AG09309 (cell line): ENCODE results near the gene PRKRA.

Source experiments
- DNase-seq: peaks from one replicate; pipeline ENCODE4 v3.0.0-alpha.2; 2010; ENCODE audit warnings: low read depth
- H3K4me3 ChIP-seq: 2 replicates; pipeline ENCODE4 v1.5.1; 2011; ENCODE audit warnings: mild to moderate bottlenecking, low read depth, low read length, moderate library complexity; ENCODE audit not compliant: control insufficient read depth
- TF ChIP-seq, protein P1 (sequence below): IDR thresholded peaks from 2 replicates; pipeline ENCODE4 v1.5.1; 2011; ENCODE audit warnings: mild to moderate bottlenecking, low read depth, low read length, inconsistent platforms; ENCODE audit not compliant: insufficient read depth, control insufficient read depth; ENCODE audit errors: missing control alignments

The PRKRA gene

DNA sequence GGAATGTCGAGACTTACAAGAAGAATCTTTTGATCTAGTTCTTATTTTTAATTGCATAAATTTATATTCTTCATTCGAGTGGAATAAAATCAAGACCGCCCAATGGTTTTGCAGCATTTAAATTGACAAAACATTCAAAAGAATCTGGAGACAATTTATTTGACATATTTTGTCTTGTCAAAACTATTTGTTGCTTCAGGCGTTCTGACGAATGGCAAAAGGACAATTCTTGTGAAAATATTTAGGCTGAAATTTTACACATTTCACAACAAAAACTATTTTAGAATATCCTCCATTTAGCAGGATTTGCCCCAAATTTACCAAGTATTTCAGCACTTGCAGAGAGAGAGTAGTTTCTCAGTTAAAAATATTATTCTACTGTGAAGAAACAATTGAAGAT is 41.7 kb downstream of the PRKRA start:
- DNase-seq = no peak
- no peak overlapping the region for H3K4me3 ChIP-seq
- TF ChIP-seq, protein P1, sequence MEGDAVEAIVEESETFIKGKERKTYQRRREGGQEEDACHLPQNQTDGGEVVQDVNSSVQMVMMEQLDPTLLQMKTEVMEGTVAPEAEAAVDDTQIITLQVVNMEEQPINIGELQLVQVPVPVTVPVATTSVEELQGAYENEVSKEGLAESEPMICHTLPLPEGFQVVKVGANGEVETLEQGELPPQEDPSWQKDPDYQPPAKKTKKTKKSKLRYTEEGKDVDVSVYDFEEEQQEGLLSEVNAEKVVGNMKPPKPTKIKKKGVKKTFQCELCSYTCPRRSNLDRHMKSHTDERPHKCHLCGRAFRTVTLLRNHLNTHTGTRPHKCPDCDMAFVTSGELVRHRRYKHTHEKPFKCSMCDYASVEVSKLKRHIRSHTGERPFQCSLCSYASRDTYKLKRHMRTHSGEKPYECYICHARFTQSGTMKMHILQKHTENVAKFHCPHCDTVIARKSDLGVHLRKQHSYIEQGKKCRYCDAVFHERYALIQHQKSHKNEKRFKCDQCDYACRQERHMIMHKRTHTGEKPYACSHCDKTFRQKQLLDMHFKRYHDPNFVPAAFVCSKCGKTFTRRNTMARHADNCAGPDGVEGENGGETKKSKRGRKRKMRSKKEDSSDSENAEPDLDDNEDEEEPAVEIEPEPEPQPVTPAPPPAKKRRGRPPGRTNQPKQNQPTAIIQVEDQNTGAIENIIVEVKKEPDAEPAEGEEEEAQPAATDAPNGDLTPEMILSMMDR = no peak

DNA sequence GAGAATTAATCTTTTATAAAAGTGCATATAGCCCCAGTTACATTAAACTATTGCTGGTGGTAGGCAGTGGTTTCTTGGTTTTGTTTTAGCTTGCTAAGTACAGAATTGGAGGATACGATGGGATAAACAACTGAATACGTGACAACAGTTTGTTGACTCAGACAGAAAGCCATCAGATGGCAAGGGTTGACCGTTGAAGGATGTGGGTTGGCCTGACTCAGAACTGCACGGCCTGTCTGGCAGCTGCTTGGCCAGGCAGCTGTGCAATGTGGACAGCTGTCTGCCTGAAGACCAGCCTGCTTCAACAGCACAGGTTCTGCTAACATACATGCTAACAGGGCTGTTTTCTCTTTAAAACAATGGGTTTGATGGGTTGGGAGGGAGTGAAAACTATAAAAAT is 46.6 kb downstream of the PRKRA start:
- TF ChIP-seq, protein P1 = no peak
- DNase-seq = peak; percentile 59
- no peak overlapping the region for H3K4me3 ChIP-seq

DNA sequence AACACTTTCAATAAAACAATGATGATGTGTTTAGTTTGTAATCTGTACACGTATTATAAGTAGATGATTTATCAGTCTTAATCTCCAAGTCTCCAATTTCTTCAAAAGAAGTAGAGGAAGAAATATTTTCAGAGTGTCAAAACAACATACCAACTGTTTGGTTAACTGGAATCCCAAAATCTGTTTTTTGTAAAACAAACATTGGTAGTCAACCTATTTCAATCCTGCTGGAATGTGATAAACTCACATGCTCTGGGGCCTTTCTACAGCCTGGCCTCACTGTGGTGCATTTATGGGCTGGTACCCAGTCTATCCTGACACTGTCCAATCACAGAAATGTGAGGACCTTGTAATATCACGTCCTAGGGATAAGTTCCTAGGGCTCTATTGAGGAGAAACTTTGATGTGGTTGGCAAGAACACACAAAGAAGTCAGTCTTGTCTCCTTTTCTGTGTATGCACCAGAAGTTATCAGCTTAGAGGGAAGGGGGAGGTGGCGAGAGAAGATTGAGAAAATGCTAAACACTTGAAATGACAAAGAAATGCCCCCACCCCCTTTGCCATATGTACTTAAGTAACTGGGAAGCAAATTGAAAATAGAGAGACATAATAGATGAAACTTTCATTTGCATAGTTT is 47.2 kb downstream of the PRKRA start:
- H3K4me3 ChIP-seq = no peak overlapping the region
- TF ChIP-seq, protein P1 = no peak
- no peak for DNase-seq

DNA sequence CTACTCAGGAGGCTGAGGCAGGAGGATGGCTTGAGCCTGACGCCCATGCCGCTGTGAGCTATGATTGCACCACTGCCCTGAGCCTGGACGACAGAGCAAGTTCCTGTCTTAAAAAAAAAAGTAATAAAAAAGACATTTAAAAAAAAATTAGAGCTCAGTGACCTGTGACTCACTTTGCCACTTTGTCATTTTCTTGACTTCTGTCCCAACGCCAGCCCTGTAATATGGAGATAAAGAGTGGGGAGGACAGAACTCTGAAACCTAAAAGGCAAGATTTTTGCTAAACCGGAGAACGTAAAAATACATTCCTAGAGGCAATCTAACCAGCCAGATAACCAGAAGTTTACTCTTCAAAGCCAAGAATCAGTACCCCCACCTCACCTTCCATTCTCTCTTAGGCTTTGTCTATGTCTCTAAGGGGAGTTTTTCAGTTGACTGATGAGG is 49.0 kb downstream of the PRKRA start:
- H3K4me3 ChIP-seq = no peak overlapping the region
- no peak for DNase-seq
- TF ChIP-seq, protein P1 = no peak

DNA sequence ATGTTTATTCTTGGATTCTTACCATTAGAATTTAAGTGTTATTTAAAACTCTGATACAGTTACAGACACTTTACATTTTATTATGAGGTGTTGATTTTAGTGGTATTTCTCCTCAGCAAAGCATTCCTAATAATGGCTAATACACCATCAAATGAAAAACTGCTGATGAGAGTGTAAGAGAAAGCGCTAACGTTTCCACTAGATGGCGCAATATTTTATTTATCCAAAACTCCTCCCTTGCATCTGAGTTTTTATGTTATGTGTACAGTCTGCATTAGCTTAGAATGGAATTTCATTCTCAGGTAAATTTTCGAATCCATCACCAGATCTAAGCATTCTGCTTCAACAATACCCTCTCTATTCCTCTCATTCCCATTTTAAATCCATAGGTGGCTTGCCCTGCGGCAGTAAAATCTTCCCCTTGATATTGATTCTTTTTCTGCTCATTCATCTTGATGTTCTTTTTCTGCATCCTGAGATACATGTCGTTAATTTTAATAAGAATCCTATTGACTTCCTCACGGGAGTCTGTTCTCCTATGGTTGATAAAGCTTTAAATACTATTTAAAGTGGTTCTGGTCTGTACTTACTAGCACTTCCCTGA is 53.9 kb downstream of the PRKRA start:
- TF ChIP-seq, protein P1 = peak; percentile 44
- no peak overlapping the region for H3K4me3 ChIP-seq
- no peak for DNase-seq

- no peak overlapping the region for H3K4me3 ChIP-seq
- peak; percentile 21 for DNase-seq
- TF ChIP-seq, protein P1 = no peak
Observed at GRCh38 chr2:178395941-178396570, 54.9 kb downstream of the PRKRA start.

DNA sequence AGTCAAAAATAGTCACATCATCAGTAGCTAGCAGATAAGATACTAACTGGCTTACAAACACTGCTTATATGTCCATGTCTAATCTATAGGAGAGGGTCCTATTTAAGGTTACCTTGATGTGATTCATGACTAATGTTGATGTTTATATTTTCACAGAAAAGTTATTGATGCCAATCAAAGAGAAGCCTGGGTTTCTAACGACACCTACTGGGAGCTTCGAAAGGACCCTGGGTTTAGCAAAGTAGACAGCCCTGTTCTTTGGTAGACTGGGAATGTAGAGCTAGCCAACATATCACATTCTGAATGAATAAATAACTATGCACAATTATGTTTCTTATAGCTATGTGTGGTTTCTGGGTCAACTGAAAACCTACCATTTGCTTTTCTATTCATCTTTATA is 55.7 kb downstream of the PRKRA start:
- H3K4me3 ChIP-seq = no peak overlapping the region
- TF ChIP-seq, protein P1 = no peak

More for the DNA sequence above, 55.7 kb downstream of the PRKRA start:
- DNase-seq = no peak
